Stimulated activated CD8-positive, alpha-beta memory T cell treated with anti-CD3 and anti-CD28 coated beads, Interleukin-2, amount 100 ng/mL, for 1 hour (primary cell): ENCODE results near the gene IGFALS.

ENCODE experiments used
- DNase-seq, 2 donors: peaks; one replicate each; pipeline ENCODE4 v3.0.0-alpha.2; 2020; ENCODE audit warnings: low read depth in 2 of 2

IGFALS gene

DNA sequence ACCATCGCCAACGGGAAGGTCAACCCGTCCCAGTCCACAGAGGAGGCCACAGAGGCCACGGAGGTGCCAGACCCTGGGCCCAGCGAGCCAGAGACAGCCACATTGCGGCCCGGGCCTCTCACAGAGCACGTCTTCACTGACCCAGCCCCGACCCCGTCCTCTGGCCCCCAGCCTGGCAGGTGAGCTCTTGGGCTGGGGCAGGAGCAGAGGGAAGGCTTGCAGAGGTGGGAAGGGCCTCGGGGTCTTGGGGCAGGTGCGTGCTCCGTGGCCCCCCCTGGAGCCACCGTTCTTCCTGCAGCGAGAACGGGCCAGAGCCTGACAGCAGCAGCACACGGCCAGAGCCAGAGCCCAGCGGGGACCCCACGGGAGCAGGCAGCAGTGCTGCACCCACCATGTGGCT is 27.3 kb downstream of the IGFALS start:
- no peak for DNase-seq

DNA sequence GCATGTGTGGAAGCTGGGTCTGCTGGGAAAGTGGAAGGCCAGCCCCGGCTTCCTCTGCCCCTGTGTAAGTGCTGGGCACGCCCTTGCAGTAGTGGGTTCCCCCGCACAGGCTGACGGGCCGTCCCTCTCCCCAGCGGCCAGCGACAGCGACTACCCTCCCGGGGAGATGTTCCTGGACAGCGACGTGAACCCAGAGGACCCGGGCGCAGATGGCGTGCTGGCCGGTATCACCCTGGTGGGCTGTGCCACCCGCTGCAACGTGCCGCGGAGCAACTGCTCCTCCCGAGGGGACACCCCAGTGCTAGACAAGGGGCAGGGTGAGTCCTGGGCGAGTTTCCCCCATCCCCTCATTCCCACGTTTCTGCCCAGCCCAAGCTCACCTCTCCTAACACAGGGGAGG is 27.7 kb downstream of the IGFALS start:
- DNase-seq: no peak

DNA sequence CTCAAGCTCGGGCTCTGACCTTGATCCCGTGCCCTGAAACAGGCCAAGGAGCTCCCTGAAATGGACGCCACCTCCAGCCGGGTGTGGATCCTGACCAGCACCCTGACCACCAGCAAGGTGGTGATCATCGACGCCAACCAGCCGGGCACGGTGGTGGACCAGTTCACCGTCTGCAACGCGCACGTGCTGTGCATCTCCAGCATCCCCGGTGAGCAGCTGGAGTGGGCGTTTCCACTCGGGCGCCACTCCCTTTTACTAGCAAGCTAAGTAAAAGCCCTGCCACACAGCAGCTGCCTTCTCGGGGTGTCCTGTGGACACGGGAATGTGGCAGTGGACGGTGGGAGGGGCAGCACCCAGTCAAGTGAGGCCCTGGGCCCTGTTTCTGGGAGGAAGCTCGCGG is 28.5 kb downstream of the IGFALS start:
- DNase-seq: no peak

DNA sequence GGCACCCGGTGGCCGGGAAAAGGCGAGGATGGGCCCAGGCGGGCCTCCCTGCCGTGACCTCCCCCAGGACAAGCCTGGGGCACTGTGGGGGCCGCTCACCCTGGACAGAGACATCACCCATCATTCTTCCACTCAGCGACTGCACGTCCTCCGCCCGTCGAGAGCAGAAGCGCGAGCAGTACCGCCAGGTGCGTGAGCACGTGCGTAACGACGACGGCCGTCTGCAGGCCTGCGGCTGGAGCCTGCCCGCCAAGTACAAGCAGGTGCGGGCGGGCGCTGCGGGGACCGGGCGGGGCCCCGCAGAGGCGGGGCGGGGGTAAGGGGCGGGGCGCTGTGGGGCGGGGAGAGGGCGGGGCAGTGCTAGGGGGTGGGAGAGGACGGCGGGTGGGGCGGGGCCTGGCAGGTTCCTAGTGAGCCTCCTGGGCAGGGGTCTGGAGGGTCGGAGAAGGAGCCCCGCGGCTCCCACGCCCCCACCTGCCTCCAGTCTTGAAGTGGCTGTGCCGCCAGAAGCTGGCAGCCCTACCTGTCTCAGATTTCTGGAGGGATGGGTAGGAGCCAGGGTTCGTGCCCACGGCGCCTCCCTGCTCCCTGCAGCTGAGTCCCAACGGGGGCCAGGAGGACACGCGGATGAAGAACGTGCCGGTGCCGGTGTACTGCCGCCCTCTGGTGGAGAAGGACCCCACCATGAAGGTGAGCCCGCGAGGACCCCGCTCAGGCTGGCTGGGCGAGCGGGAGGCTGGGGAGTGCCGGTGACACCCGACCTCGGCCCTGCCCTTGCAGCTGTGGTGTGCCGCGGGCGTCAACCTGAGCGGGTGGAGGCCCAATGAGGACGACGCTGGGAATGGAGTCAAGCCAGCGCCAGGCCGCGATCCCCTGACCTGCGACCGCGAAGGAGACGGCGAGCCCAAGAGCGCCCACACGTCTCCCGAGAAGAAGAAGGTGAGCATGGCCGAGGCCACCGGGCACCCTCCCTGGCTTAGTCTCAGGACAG is 29.7 kb downstream of the IGFALS start:
- no peak for DNase-seq

DNA sequence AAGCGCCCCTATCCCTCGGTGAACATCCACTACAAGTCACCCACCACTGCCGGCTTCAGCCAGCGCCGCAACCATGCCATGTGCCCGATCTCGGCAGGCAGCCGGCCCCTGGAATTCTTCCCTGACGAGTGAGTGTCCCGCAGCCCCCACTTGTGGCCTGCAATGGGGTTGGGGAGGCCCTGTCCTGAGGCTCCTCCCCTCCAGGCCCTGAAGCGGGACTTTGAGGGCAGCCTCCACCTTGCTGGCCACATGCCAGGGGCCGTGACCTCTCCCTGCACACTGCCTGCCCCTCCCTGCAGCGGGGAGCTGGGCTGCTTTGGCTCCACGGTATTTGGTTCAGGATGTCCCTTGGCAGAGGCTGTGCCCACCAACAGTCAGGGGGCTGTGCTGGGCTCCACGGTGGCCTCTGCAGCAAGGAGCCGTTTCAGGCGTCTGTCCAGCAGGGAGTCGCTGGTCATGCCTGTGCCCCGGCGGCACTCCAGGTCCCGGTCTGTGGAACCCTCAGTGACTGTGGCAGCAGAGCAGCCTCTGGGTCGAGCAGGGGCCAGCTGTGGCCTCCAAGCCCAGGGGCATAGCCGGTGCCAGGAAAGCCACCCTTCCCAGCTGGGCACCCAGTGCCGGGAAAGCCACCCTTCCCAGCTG is 30.5 kb downstream of the IGFALS start:
- DNase-seq: no peak

DNA sequence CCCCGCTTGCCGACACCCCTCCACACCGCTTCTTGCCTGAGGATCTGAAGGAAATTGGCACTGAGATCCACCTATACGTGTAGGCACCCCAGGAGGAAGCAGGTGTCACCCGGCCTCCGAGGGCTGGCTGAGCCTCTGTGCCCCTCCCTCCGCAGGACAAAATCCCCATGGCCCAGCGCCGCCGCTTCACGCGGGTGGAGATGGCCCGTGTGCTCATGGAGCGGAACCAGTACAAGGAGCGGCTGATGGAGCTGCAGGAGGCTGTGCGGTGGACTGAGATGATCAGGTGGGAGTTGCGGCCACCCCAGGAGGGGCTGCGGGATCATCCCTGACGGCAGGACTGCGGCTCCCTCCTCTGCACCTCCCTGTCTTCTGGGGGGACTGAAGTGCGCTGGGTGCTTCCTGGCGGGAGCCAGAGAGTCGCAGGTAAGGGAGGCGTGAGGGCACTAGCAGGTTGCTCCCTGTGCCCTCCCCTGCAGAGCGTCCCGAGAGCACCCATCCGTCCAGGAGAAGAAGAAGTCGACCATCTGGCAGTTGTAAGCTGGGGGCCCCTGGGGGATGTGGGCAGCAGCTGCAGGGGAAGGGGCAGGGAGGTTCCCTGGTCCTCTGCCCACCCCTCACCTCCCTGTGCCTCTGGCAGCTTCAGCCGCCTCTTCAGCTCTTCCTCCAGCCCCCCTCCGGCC is 31.2 kb downstream of the IGFALS start:
- no peak for DNase-seq

DNA sequence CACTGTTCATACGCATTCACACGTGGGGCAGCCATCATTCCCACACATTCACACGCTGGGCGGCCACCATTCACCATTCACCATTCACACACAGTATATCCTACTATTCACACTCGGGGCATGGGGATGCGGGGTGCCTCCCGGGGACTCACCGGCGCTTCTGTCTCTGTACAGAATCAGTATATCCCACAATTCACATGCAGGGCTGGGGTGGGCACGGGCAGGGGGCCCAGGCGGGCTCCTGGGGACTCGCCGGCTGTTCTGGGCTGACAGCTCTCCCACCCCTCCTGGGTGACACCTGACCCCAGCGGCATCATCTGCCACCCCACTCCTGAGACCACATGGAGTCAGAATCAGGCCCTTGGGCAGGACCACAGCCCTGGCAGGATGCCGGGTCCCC is 31.8 kb downstream of the IGFALS start:
- no peak for DNase-seq

DNA sequence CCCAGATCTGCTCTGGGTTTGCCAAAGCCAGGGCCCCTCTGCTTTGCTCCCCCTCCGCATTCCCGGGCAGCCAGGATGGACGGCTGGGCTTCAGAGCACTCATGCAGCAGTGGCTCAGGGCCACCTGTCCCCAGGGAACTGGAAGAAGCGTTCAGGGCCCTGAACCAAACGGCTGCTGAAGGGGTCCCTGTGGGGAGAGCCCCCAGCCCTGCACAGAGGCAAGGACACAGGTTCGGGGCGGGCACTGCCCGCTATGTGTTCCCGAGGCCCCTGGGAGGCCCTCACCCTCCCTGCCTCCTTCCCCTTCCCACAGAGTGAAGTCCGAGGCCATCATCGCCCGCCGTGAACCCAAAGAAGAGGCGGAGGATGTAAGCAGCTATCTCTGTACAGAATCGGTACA is 32.6 kb downstream of the IGFALS start:
- DNase-seq: no peak

DNA sequence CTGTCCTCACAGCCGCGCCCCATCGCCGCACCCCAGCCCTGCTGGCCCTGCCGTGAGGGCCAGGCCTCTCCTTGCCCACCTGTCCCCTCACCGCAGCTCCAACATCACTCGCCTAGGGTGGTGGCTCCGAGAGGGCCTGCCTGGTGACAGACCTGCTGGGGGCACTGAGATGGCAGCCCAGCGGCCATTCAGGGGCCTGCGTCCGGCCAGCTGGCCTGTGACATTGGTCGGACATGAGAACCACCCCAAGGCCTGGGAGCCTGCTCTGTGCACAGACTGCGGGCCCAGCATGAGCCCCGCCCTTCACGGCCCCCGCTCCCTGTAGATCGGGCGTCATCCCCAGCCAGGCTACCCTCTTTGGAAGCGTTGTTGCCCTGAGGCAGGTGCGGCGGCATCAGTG is 34.0 kb downstream of the IGFALS start:
- no peak for DNase-seq

DNA sequence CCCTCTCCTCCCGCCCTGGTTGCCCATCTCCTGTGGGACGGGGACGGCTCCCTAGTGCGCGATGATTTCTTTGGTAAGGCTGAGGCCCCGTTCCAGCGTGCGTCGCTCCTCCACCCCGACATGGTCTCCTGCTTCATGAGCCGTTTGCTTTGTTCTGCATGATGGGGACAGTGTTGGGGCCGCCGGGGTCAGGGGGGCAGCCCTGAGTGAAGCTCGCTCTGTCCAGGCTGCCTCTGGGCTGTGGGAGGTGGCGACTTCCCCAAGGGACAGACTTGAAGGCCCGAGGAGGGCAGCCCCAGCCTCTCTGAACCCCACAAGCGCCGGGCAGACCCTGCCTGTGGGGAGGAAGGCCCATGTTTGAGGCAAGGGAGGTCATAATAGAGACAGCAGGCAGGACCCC is 34.6 kb downstream of the IGFALS start:
- no peak for DNase-seq

DNA sequence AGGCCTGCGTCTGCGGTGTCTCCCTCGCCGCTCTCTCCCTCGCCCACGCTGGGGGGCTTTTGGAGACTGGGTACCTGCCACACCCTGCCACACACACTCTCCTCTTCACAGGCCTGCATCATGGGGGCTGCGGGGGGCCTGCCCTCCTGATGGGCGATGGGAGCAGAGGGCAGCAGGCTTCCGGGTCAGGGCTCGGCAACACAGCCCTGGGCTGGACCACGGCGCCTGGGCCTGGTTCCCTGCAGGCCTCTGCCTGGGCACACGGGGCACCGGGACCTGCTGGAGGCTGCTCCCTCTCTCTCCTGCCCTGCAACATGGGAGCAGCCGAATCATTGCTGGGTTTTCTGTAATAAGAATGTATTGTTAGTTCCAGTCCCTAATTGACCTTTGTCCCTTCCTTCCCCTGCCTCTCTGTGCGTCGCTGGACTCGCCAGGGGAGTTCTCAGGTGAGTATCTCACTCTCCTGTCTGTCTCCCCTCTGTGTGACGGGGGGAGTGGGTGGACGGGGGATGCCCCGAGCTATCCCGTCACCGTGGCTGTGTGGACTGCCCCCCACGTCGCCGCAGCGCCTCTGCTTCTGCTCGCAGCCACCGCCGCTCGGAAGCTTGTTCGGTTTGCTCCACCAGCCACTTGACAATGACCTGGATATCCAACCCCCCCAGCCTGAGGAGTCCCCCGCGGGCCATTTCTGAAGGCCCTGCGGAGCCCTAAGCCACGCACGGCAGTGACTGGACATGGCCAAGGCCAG is 35.6 kb downstream of the IGFALS start:
- DNase-seq: no peak

DNA sequence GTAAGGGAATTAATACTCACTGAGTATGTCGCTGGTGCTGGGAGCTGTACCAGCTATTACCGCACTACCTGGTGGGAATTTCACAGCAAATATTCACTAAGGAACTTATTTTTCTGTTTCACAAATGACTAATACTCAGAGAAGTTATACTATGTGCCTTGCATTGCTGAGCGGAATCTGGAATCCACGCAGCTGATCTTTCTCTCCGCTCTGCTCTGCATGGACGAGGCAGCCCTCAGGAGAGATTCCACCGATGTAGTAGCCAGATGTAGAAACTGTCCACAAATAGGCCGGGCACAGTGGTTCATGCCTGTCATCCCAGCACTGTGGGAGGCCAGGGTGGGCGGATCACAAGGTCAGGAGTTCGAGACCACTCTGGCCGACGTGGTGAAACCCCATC is 39.3 kb downstream of the IGFALS start:
- DNase-seq: no peak

DNA sequence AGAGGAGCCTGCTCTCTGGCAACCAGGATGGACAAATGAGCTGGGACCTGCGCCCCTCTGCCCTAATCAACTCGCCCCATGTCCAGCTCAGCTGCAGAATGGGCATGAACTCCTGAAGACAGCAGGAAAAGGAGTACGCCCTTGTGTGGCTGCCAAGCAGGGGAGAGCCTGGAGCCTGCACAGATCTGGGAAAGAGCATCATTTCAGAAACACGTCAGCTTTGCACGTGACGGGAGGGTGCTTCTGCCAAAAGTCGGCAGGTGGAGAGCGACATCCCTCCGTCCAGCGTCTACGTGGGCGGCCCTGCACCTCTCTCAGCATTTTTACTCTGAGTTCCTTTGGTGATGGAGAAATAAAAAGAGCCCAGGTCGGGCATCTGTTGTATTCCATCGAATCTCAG is 40.7 kb downstream of the IGFALS start:
- DNase-seq: no peak

DNA sequence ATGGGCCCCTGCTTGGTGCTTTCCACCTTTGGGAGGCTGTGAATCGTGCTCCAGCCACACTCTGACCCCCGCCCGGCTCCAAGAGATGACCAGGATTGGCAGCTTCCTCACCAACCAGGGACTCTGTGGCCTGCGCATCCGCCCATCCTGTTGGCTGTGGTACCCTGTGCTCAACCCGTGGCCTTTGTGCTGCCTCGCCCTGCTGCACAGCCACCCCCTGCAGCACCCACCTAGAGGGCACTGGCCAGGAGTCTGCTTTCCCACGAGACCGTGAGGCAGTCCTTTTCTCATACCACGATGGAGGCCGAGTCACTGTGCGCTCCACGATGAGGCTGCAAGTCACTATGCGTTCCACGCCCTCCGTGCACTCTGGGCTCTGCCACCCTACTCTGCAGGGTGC is 41.6 kb downstream of the IGFALS start:
- no peak for DNase-seq

DNA sequence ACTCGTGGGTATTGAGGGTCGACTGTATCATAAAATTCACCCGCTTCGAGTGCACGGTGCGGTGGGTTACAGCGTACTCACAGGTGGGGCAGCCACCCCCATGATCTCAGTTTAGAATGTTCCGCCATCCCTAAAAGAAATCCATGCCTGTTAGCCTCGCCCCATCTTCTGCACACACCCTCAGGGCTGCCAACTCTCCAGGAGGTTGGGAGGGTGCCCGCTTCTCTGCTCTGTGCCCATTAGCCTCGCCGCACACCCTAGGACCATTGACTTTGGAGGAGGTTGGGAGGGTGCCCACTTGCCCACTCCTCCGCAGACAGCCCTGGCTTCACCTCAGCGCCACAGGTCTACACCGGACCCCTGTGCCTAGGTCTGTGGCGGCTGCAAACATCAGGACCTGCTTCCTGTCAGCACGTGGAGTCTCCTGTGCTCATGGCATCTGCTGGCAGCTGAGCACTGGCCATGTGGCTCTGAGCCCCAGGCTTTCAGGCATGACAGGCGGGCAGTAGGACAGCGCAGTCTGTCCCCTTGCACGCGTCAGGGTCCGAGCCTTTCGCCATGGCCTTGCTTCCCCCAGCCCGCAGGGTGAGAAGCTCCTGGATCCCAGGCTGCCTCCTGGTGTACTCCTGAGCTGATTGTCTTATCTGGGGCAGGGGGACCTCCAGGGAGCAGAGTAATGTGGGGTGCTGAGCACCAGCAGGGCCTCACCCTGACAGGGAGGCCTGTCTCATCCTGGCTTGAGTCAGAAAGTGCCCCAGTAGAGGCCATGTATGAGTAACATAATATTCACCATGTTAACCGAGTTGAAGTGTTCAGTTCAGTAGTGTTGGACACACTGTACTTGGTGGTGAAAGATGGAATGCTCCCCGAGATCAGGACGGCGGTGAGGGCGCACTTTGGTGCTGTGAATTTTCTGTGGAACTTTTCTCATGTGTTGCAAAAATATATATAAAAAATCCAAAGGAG is 44.1 kb downstream of the IGFALS start:
- DNase-seq: no peak

DNA sequence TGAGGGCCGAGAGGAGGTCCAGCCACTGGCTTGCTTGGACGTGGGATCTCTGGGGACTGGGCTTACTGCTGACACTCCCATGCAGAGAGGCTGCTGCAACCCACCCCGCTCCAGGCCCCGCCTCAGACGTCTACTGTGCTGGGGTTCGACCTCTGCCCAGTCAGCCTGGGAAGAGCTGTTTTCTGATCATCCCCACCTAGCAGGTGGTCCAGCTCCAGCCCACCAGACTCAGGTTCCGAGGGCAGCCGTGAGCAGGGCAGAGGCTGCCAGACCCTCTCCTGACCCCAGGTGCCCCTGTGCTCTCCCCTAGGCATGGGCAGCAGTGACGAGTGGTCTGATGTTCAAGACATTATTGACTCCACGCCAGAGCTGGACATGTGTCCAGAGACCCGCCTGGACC is 45.6 kb downstream of the IGFALS start:
- no peak for DNase-seq

DNA sequence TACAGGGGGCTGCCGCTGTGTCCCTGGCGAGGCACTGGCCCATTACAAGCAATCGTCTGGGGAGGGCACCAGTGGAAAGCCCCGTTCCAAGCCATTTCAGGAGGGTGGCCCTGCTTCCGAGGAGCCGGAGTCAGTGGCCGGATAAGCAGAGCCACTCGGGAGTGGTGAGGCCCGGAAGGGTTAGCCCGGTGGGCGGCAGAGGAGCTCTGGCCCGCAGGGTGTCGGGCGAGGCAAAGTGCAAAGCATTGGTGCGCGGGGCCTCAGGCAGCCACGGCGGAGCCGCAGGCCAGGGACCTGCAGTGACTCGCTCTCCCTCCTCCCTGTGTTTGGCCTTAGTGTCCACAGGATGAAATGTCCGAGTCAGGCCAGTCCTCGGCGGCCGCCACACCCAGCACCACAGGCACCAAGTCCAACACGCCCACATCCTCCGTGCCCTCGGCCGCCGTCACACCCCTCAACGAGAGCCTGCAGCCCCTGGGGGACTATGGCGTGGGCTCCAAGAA is 46.8 kb downstream of the IGFALS start:
- no peak for DNase-seq

DNA sequence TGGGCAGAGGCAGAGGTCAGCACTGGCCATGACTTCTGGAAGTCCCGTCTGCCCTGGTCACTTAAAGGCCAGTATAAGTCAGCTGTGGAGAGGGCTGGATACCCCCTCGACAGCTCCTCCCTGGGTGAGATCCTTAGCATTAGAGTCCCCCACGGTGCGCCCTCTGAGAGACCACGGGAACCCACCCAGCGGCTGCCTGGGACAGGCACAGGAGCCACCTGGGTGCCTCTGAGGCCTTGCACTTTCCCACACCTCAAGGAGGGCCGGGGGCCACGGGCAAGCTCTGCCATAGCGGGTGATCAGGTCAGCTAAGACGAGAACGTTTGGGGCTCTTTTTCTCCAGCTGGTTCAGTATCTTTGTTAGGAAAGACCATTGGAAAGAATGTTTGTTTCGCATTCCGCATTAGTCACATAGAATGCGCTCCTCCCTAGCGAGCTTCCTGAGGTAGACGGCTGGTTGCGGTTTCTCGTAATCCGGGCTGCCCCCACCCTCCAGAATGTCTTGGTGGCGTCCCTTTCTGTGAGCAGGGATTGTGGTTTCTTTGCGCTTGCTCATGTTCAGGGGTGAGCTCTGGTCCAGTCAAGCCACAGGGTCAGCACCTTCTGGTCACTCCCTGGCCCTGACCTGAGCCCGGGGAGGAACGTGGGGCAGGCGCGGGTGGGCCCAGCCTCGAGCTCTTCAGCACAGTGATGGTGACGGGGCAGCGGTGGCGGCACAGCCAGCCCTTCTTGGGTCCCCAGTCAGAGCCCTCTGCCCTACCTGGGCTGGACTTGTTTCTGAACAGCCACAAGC is 47.4 kb downstream of the IGFALS start:
- DNase-seq: no peak

DNA sequence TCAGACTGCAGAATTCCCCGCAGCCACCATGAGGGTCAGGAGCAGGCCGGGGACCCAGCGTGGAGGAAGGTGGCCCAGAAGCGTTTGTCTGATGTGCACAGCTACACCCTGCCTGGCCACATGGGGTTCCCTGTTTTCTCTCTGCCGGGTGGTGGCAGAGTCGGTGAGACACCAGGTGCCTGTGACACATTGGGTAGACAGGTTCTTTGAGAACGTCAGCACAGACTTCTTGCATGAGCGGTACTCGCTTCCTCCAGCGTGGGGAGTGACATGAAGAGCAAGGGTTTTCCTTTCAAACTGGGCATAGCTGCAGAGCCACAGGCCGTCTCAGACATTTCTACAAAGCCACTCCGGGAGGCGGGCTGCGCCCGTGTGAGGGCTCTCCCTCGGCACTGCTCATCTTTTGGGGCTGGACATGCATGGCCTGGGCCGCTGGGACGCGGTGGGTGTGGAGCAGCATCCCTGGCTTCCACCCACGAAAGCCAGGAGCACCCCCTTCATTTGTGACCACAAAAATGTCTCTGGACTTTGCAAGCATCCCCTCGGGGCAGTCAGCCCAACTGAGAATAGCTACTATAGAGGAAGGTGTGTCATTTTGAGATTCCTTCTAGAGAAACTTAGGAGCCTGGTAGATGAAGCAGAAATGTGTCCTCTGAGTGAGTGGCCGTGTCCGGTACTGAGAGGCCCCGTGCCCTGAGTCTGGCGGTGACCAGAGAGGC is 48.2 kb downstream of the IGFALS start:
- DNase-seq: no peak
